H1 (cell line): ENCODE measurements around the gene MMP19. TPM values are rescaled to one million over a fixed set of nuclear protein-coding genes. Genes with fewer than 3 reads are reported as not detected.

Experiments
- CTCF ChIA-PET: fragments of 300-600 bp; sonication (Branson Sonifier 250); formaldehyde crosslinking; loops from one replicate; lab custom pipeline; 2021; ENCODE audit not compliant: partially characterized antibody; lab: Charles Lee
- POLR2A ChIA-PET: fragments of 300-600 bp; sonication (Branson Sonifier 250); formaldehyde crosslinking; loops from one replicate; lab custom pipeline; 2021; ENCODE audit warnings: inconsistent platforms; ENCODE audit not compliant: partially characterized antibody; lab: Charles Lee
- DNase-seq, 2 experiments: peaks; one replicate each; pipeline versions ENCODE4 v3.0.0 to v3.0.0-alpha.2; 2010 to 2022; ENCODE audit warnings: low spot score in 2 of 2, low read depth in 1 of 2, mixed read lengths in 1 of 2
- FAIRE-seq: peaks from 2 replicates; lab custom pipeline; 2011; peaks lifted over from hg19 to GRCh38; lab: Jason Lieb, UNC
- H2AFZ ChIP-seq: 2 replicates; pipeline ENCODE4 v1.8.1; 2012; ENCODE audit warnings: low read length, inconsistent platforms
- H2AK5ac ChIP-seq: 2 replicates; pipeline ENCODE4 v1.6.1; 2013; ENCODE audit warnings: low read depth, low read length
- H2BK120ac ChIP-seq: replicated peaks from 2 replicates; pipeline ENCODE3; 2013; ENCODE audit warnings: low read depth, low read length, inconsistent platforms
- H2BK12ac ChIP-seq: 2 replicates; pipeline ENCODE4 v1.6.1; 2013; ENCODE audit warnings: low read depth, low read length
- H2BK15ac ChIP-seq: 2 replicates; pipeline ENCODE4 v1.6.1; 2013; ENCODE audit warnings: low read length
- H2BK20ac ChIP-seq: 2 replicates; pipeline ENCODE4 v1.6.1; 2013; ENCODE audit warnings: low read length
- H2BK5ac ChIP-seq: 2 replicates; pipeline ENCODE4 v1.6.1; 2013; ENCODE audit warnings: low read depth, low read length
- H3K14ac ChIP-seq: 2 replicates; pipeline ENCODE4 v1.6.1; 2013; ENCODE audit warnings: inconsistent platforms; ENCODE audit not compliant: insufficient read length
- H3K18ac ChIP-seq: 2 replicates; pipeline ENCODE4 v1.6.1; 2013; ENCODE audit warnings: low read length; ENCODE audit errors: extremely low read depth
- H3K23ac ChIP-seq: 2 replicates; pipeline ENCODE4 v1.6.1; 2013; ENCODE audit warnings: inconsistent platforms; ENCODE audit not compliant: insufficient read length
- H3K23me2 ChIP-seq: 2 replicates; pipeline ENCODE4 v1.6.1; 2013; ENCODE audit warnings: low read depth, low read length
- H3K27ac ChIP-seq: 2 replicates; pipeline ENCODE4 v1.6.1; 2011; ENCODE audit warnings: low read depth, low read length, inconsistent platforms
- H3K27me3 ChIP-seq, 4 experiments: replicated peaks in 1 of 4; 1 replicate in 1 of 4; 2 replicates in 3 of 4; pipeline versions ENCODE4 v1.6.1 to v1.8.1; 2011 to 2013; ENCODE audit warnings: low read length in 3 of 4, mild to moderate bottlenecking in 3 of 4, inconsistent platforms in 2 of 4, mixed read lengths in 2 of 4, moderate library complexity in 1 of 4; ENCODE audit not compliant: control insufficient read depth in 3 of 4, insufficient read depth in 3 of 4; ENCODE audit errors: extremely low read depth in 1 of 4
- H3K36me3 ChIP-seq, 4 experiments: 2 replicates each; pipeline versions ENCODE4 v1.6.1 to v1.8.1; 2011 to 2013; ENCODE audit warnings: mild to moderate bottlenecking in 4 of 4, low read length in 3 of 4, moderate library complexity in 2 of 4, control low read depth in 1 of 4, inconsistent platforms in 1 of 4; ENCODE audit not compliant: insufficient read depth in 4 of 4, control insufficient read depth in 2 of 4
- H3K4ac ChIP-seq: replicated peaks from 2 replicates; pipeline ENCODE3; 2013; ENCODE audit warnings: low read length, low read depth, mixed read lengths, inconsistent platforms; ENCODE audit not compliant: insufficient read length
- H3K4me1 ChIP-seq, 4 experiments: replicated peaks in 1 of 4; 1 replicate in 1 of 4; 2 replicates in 3 of 4; pipeline versions ENCODE4 v1.6.1 to v1.8.1; 2011 to 2013; ENCODE audit warnings: low read length in 3 of 4, inconsistent platforms in 2 of 4, mixed read lengths in 1 of 4; ENCODE audit not compliant: insufficient read depth in 4 of 4, control insufficient read depth in 3 of 4
- H3K4me2 ChIP-seq, 2 experiments: 2 replicates each; pipeline versions ENCODE4 v1.6.1 to v1.8.1; 2011 to 2013; ENCODE audit warnings: low read depth in 2 of 2, low read length in 2 of 2, control low read depth in 1 of 2, inconsistent platforms in 1 of 2, mild to moderate bottlenecking in 1 of 2; ENCODE audit not compliant: insufficient read depth in 1 of 2
- H3K4me3 ChIP-seq, 4 experiments: fragments of 200-600, 300-600 bp in 1 of 4; sonication (generic), shearing (Covaris generic), sonication (Bioruptor Twin) in 1 of 4; 2 replicates each; pipeline versions ENCODE4 v1.5.1 to v1.8.1; 2011 to 2016; ENCODE audit warnings: low read length in 4 of 4, low read depth in 3 of 4, control low read depth in 2 of 4, inconsistent platforms in 2 of 4, mild to moderate bottlenecking in 2 of 4, mixed read lengths in 1 of 4, moderate library complexity in 1 of 4; ENCODE audit not compliant: insufficient read depth in 2 of 4; ENCODE audit errors: extremely low read depth in 1 of 4
- H3K56ac ChIP-seq: replicated peaks from 2 replicates; pipeline ENCODE3; 2013; ENCODE audit warnings: low read depth, mild to moderate bottlenecking, mixed read lengths, low read length, inconsistent platforms; ENCODE audit not compliant: insufficient read length
- H3K79me1 ChIP-seq: 2 replicates; pipeline ENCODE4 v1.6.1; 2013; ENCODE audit warnings: low read depth, low read length, control low read depth
- H3K79me2 ChIP-seq, 2 experiments: 2 replicates each; pipeline versions ENCODE4 v1.6.1 to v1.8.1; 2012 to 2013; ENCODE audit warnings: low read length in 2 of 2, mild to moderate bottlenecking in 2 of 2, inconsistent platforms in 1 of 2; ENCODE audit not compliant: insufficient read depth in 2 of 2, control insufficient read depth in 1 of 2
- H3K9ac ChIP-seq, 4 experiments: replicated peaks in 1 of 4; 1 replicate in 1 of 4; 2 replicates in 3 of 4; pipeline versions ENCODE4 v1.6.1 to v1.8.1; 2011 to 2013; ENCODE audit warnings: low read depth in 3 of 4, low read length in 3 of 4, control low read depth in 2 of 4, mild to moderate bottlenecking in 2 of 4, moderate library complexity in 2 of 4, inconsistent platforms in 1 of 4; ENCODE audit errors: extremely low read depth in 1 of 4
- H3K9me3 ChIP-seq, 2 experiments: 2 replicates each; pipeline versions ENCODE4 v1.6.1 to v1.8.1; 2012 to 2013; ENCODE audit warnings: mild to moderate bottlenecking in 2 of 2, moderate library complexity in 2 of 2, control low read depth in 1 of 2, inconsistent platforms in 1 of 2, low read depth in 1 of 2, low read length in 1 of 2, mixed read lengths in 1 of 2; ENCODE audit not compliant: insufficient read depth in 2 of 2
- H4K20me1 ChIP-seq, 2 experiments: replicated peaks in 1 of 2; 2 replicates each; pipeline versions ENCODE3 to v1.8.1; 2011 to 2013; ENCODE audit warnings: inconsistent platforms in 2 of 2, low read length in 2 of 2, mild to moderate bottlenecking in 1 of 2; ENCODE audit not compliant: insufficient read depth in 2 of 2, control insufficient read depth in 1 of 2
- H4K5ac ChIP-seq: 2 replicates; pipeline ENCODE4 v1.6.1; 2013; ENCODE audit warnings: low read length, low read depth, mixed read lengths, inconsistent platforms; ENCODE audit not compliant: insufficient read length
- H4K8ac ChIP-seq: 2 replicates; pipeline ENCODE4 v1.8.0; 2013; ENCODE audit warnings: mild to moderate bottlenecking, moderate library complexity, low read length, inconsistent platforms; ENCODE audit not compliant: insufficient read depth; ENCODE audit errors: extremely low read depth
- H4K91ac ChIP-seq: replicated peaks from 2 replicates; pipeline ENCODE3; 2013; ENCODE audit warnings: low read length, mixed read lengths, inconsistent platforms; ENCODE audit not compliant: insufficient read length
- CTCF ChIP-seq, 3 experiments: IDR thresholded peaks; 1 replicate in 2 of 3; 2 replicates in 1 of 3; pipeline versions ENCODE4 v1.5.1 to v1.6.1; 2011; ENCODE audit warnings: low read length in 3 of 3, mild to moderate bottlenecking in 3 of 3, inconsistent platforms in 2 of 3, low read depth in 1 of 3, moderate library complexity in 1 of 3; ENCODE audit not compliant: insufficient read depth in 1 of 3; ENCODE audit errors: control extremely low read depth in 1 of 3
- EP300 ChIP-seq, 2 experiments: IDR thresholded peaks; 1 replicate in 1 of 2; 2 replicates in 1 of 2; pipeline ENCODE4 v1.6.1; 2011 to 2012; ENCODE audit warnings: low read depth in 2 of 2, low read length in 2 of 2, mild to moderate bottlenecking in 2 of 2, borderline replicate concordance in 1 of 2, inconsistent platforms in 1 of 2, moderate library complexity in 1 of 2
- HDAC6 ChIP-seq: IDR thresholded peaks from one replicate; pipeline ENCODE4 v1.7.1; 2012; ENCODE audit warnings: low read depth, mild to moderate bottlenecking, inconsistent platforms, low read length, moderate library complexity
- KDM1A ChIP-seq: fragments of 200-600, 300-600 bp; sonication (generic); IDR thresholded peaks from 2 replicates; pipeline ENCODE4 v1.7.1; 2016; ENCODE audit warnings: mild to moderate bottlenecking, low read length, borderline replicate concordance
- PHF8 ChIP-seq: fragments of 200-600 bp; sonication (generic); conservative IDR thresholded peaks from 2 replicates; pipeline ENCODE4 v1.7.1; 2012; ENCODE audit warnings: low read depth, mild to moderate bottlenecking, inconsistent platforms, low read length, moderate library complexity
- RAD21 ChIP-seq, 2 experiments: IDR thresholded peaks in 1 of 2; conservative IDR thresholded peaks in 1 of 2; 2 replicates each; pipeline ENCODE4 v1.6.1; 2011; ENCODE audit warnings: low read depth in 2 of 2, low read length in 2 of 2, improper control_type of control experiment in 1 of 2, inconsistent platforms in 1 of 2, mild to moderate bottlenecking in 1 of 2, moderate library complexity in 1 of 2
- SIX5 ChIP-seq: IDR thresholded peaks from 2 replicates; pipeline ENCODE4 v1.6.1; 2011; ENCODE audit warnings: mild to moderate bottlenecking, low read depth, low read length
- TBP ChIP-seq: IDR thresholded peaks from 2 replicates; pipeline ENCODE4 v1.6.1; 2011; ENCODE audit warnings: low read depth, low read length, improper control_type of control experiment
- YY1 ChIP-seq: IDR thresholded peaks from 2 replicates; pipeline ENCODE4 v1.6.1; 2011; ENCODE audit warnings: low read depth, mild to moderate bottlenecking, low read length
- WGBS, 2 experiments: shearing (Covaris generic) in 1 of 2; methylation state at CpG; one replicate each; pipeline versions ENCODE4 v1.1.6 to v1.1.7; 2013 to 2015; ENCODE audit warnings: low lambda C conversion rate in 2 of 2, mixed read lengths in 2 of 2, inconsistent platforms in 1 of 2, low coverage in 1 of 2, missing lambda C conversion rate in 1 of 2; ENCODE audit not compliant: insufficient replicate concordance in 2 of 2, insufficient coverage in 1 of 2, insufficient read length in 1 of 2; ENCODE audit errors: extremely low coverage in 1 of 2, missing lambda C conversion rate in 1 of 2; 5-methylcytosine and 5-hydroxymethylcytosine counted together
- polyA plus RNA-seq, 7 experiments: library from polyadenylated mRNA; depleted of rRNA in 3 of 7; stranded (reverse) in 5 of 7; unstranded in 2 of 7; fragments of >200 nt in 5 of 7; fragments of 200-250 nt in 2 of 7; gene quantifications; 1 replicate in 5 of 7; 2 replicates in 1 of 7; 4 replicates in 1 of 7; pipeline versions ENCODE4 v1.2.1 to v1.2.3, GENCODE V29; 2011 to 2013; ENCODE audit warnings: missing spikeins in 2 of 7, mixed read lengths in 2 of 7
- total RNA-seq: library from RNA; stranded (reverse); fragmentation: NEBNext Ultra II Directional; extraction: Animal tissue kit (Norgen Biotek cat#: 25700); gene quantifications from 2 replicates; pipeline ENCODE4 v1.2.1, GENCODE V29; 2021

The MMP19 gene
- total and polyA plus RNA-seq, 2 of the 8 experiments (the other 6 are each of a cell fraction or from before 2014, with no cell fraction given): 2.7 to 3.3 TPM

GRCh38 chr12:55845785-55846496 is 3.2 kb upstream of the MMP19 start:
- POLR2A ChIA-PET: interaction anchor here (1.2 to 3.3 kb wide), 3 partner anchors 15 to 23 kb away, joined by 3 to 21 read pairs (median 3); no protein-coding TSS in a partner anchor
- H2BK12ac ChIP-seq: no peak overlapping the region
- H3K4ac ChIP-seq: no peak overlapping the region
- H3K27me3 ChIP-seq: no peaks in the 10 kb centered on the region
- H4K91ac ChIP-seq: no peak overlapping the region
- no peak overlapping the region for H4K8ac ChIP-seq
- H3K56ac ChIP-seq: no peak overlapping the region
- H3K9ac ChIP-seq: no peak overlapping the region
- H4K5ac ChIP-seq: no peak overlapping the region
- WGBS, 2 experiments: 84% methylated on average over 7 of the region's 7 CpGs; no CpG with 5 or more reads in 1 of the 2 experiments
- no peak overlapping the region for H3K4me3 ChIP-seq
- H2AFZ ChIP-seq: no peak overlapping the region
- no peak overlapping the region for H3K14ac ChIP-seq
- FAIRE-seq (no peak), DNase-seq (no peak)
- H3K23ac ChIP-seq: no peak overlapping the region
- no peak overlapping the region for H3K4me2 ChIP-seq
- no peak overlapping the region for H2AK5ac ChIP-seq
- H4K20me1 ChIP-seq: no peaks in the 10 kb centered on the region
- no peak overlapping the region for H3K27ac ChIP-seq
- CTCF ChIA-PET: interaction anchor here (0.6 to 1.6 kb wide), 3 partner anchors 11 to 49 kb away, joined by 3 to 6 read pairs (median 4); no protein-coding TSS in a partner anchor
- no peaks in the 10 kb centered on the region for H3K79me2 ChIP-seq
- no peak overlapping the region for H2BK15ac ChIP-seq
- H3K18ac ChIP-seq: no peak overlapping the region
- H3K4me1 ChIP-seq: peaks cover 0 to 8% (median 2%) of the 10 kb centered on the region in 4 experiments; a peak in 3 of 7 replicates
- no peak overlapping the region for H2BK5ac ChIP-seq
- no peak overlapping the region for H2BK20ac ChIP-seq
- no peaks in the 10 kb centered on the region for H3K9me3 ChIP-seq
- H3K36me3 ChIP-seq: no peaks in the 10 kb centered on the region
- no peaks in the 10 kb centered on the region for H3K23me2 ChIP-seq
- no peak overlapping the region for H2BK120ac ChIP-seq
- H3K79me1 ChIP-seq: no peaks in the 10 kb centered on the region
- TF ChIP-seq EP300 (IDR thresholded peaks at IDR 0.05; ENCODE audit: borderline replicate concordance in 1 of 2, low read depth in 2 of 2, low read length in 2 of 2): no peak
- no peak for TF ChIP-seq TBP
- no peak for TF ChIP-seq PHF8
- no peak for TF ChIP-seq HDAC6
- TF ChIP-seq YY1: no peak
- no peak for TF ChIP-seq SIX5
- TF ChIP-seq CTCF (IDR thresholded peaks at IDR 0.05; ENCODE audit: control extremely low read depth in 1 of 3, insufficient read depth in 1 of 3, low read depth in 1 of 3, low read length in 3 of 3): no peak
- no peak for TF ChIP-seq KDM1A
- no peak for TF ChIP-seq RAD21 (IDR thresholded peaks at IDR 0.05 in 1 of 2, conservative IDR thresholded peaks at IDR 0.05 in 1 of 2; ENCODE audit: low read depth in 2 of 2, low read length in 2 of 2)
